K562 treated with DMSO at 1 percent for 12 hours (cell line): ENCODE measurements around the gene ZBTB39. TPM values are rescaled to one million over a fixed set of nuclear protein-coding genes. Genes with fewer than 3 reads are reported as not detected.

Experiments
- total RNA-seq: library from RNA; unstranded; fragments of 300-600 nt; gene quantifications from 2 replicates; pipeline ENCODE4 v1.2.3, GENCODE V29; 2022; ENCODE audit not compliant: insufficient read depth

Gene ZBTB39, protein sequence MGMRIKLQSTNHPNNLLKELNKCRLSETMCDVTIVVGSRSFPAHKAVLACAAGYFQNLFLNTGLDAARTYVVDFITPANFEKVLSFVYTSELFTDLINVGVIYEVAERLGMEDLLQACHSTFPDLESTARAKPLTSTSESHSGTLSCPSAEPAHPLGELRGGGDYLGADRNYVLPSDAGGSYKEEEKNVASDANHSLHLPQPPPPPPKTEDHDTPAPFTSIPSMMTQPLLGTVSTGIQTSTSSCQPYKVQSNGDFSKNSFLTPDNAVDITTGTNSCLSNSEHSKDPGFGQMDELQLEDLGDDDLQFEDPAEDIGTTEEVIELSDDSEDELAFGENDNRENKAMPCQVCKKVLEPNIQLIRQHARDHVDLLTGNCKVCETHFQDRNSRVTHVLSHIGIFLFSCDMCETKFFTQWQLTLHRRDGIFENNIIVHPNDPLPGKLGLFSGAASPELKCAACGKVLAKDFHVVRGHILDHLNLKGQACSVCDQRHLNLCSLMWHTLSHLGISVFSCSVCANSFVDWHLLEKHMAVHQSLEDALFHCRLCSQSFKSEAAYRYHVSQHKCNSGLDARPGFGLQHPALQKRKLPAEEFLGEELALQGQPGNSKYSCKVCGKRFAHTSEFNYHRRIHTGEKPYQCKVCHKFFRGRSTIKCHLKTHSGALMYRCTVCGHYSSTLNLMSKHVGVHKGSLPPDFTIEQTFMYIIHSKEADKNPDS
- 2.9 and 13.3 TPM in 2 replicates for total RNA-seq

DNA sequence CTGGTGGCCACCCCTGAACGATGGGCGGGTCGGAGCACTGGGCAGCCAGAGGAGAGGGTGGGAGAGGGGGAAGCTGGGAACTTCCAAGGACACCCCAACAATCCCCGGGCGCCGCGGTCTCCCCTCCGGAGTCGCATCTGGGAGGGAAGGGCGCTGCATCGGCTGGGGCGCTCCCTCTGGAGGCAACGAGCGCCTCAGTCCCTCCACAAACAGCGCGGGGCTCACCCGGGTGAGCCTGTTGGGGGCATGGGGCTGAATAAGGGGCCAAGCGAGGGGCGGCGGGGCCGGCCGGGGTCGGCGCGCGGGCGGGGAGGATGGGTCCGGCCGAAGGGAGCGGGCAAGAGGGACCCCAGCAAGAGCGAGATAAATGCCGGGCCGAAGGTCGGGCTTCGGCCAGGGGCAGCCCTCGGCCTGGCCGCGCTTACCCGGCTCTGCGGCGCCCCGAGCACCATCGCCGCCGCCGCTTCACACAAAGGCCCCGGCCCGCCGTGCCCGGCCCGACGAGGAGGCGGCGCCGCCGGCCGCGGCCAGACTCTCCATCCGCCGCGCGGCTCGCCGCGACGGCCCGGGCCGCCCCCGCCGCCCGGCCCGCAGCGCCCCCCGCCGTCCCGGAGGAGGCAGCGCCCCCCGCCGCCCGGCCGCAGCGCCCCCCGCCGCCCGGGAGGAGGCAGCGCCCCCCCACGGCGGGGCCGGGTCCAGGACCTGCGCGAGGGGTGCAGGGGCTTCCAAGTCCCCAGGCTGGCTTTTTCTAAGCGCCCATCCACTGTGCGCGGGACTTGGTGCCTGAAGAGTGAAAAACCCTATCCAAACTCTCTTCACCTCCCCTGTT is at the start of gene ZBTB39:
TSS of gene ZBTB39 (minus strand) at position 567 of the 829 bp plus-strand sequence. CDS start 1,629 bp downstream, outside the sequence.

DNA sequence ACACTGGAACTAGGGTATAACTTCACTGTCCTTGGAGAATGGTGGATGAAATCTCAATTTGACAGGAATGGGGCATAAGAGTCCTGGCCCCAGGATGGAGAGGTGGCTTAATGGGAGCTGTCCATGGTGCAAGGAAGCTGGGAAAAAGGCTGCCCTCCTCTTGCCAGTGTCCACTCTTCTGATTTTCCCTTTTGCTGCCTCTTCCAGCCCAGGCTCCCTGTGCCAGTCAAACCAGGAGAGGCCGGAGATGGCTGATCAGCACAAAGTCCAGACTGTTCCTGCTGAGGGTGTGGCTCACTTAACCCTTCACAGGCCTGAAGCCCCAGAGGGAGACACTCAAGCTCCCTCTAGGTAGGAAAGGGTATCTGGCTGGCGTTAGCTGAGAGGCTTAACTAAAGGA is 43.5 kb upstream of the ZBTB39 start, which contains the start of gene MYO1A:
TSS of gene MYO1A (minus strand) at position 240 of the 400 bp plus-strand sequence. CDS start 1,806 bp downstream, outside the sequence.

DNA sequence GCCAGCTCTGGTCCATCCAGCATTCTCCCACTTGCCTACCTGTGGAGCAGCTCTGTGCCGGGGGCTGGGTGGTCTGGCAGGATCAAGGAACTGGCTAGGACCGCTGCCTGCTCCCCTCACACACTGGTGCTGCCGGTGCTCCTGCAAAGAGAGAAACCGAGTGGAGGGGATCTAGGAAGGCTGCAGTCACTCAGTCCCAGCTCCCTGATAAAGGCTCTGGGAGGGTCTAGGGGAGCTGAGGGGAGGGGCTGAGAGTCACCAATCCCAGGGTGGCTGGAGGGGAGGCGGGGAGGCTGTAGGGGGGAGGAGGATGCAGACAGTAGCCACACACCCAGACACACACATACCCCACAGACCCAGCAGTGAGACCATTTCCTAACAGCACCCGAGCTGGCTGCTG is 10.0 kb upstream of the ZBTB39 start, which contains the start of gene TAC3:
TSS of gene TAC3 (minus strand) at position 182 of the 400 bp plus-strand sequence. CDS start 732 bp downstream, outside the sequence.

DNA sequence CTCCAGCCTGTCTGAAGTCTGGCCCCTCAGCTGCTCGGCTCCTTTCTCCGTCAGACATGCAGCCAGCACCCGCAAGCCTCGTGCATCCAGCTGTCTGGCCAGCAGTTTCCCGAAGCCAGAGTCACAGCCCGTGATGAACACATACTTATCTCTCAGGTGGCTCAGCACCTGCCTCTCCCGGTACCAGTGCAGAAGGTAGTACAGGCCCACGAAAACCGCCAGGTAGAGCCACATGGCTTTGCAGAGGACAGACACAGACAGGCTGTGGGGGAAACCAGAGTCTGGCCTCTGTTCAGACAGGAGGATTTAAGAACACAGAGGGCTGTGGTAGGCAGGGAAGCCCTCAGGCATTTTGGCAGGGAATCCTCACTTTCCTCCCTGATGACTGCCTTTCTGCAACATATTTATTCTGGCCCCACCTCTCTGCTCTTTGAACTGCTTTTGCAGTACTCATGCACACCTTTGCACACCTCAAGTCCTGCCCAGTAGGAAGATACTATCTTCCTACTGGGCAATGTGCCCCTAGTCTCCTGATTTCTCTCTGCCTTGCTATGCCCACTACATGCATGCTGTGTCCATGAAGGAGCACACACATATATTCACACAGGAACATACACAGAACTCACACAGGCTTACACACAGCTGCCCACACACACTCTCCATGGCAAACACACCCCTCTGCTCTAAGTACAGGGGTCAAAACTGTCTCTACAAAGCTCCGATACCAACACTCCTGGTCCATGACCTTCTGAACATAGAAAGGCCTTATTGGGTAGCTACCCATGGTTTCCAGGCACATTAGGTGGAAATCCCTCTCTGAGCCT is 48.9 kb downstream of the ZBTB39 start, which contains the start of gene RDH16:
TSS of gene RDH16 (minus strand) at position 380 of the 824 bp plus-strand sequence. CDS start at position 234, 146 bp downstream.

Other genes with a start within 250 kb of the ZBTB39 start
- gene HSD17B6, start 243.2 kb downstream of the ZBTB39 start, total RNA-seq = 0.75 TPM in 1 of 2 replicates, not detected in the other
- gene SDR9C7, start 72.1 kb downstream of the ZBTB39 start, total RNA-seq = not detected in 2 replicates
- gene RDH16, start 48.9 kb downstream of the ZBTB39 start, total RNA-seq = 0.34 and 0.65 TPM in 2 replicates
- not detected in 2 replicates for gene TAC3, start 10.0 kb upstream of the ZBTB39 start, total RNA-seq
- gene MYO1A, start 43.6 kb upstream of the ZBTB39 start, total RNA-seq = 0.21 TPM in 1 of 2 replicates, not detected in the other
- gene NEMP1, start 72.2 kb upstream of the ZBTB39 start, total RNA-seq = 9.3 and 40.5 TPM in 2 replicates
- gene NAB2, start 82.6 kb upstream of the ZBTB39 start, total RNA-seq = 28.3 and 31.9 TPM in 2 replicates
- gene STAT6, start 104.8 kb upstream of the ZBTB39 start, total RNA-seq = 21.4 and 45.6 TPM in 2 replicates
- 0.64 and 2.9 TPM in 2 replicates for gene LRP1, start 121.9 kb upstream of the ZBTB39 start, total RNA-seq
- gene LRP1-AS, start 141.1 kb upstream of the ZBTB39 start, total RNA-seq = not detected in 2 replicates
- 10.6 and 11.7 TPM in 2 replicates for gene NXPH4, start 210.2 kb upstream of the ZBTB39 start, total RNA-seq
- gene SHMT2, start 223.2 kb upstream of the ZBTB39 start, total RNA-seq = 394 and 460 TPM in 2 replicates
- gene STAC3, start 244.6 kb upstream of the ZBTB39 start, total RNA-seq = 5.1 and 9.5 TPM in 2 replicates